Adrenal gland (tissue), 5 donors: Measurements from ENCODE around the gene COL2A1.

ENCODE experiments used
- CTCF ChIP-seq, 6 experiments: fragments of 450-650 bp in 4 of 6; fragments of 200-600 bp in 2 of 6; sonication (generic) in 1 of 6; IDR thresholded peaks; 1 replicate in 5 of 6; 2 replicates in 1 of 6; pipeline versions ENCODE4 v1.5.1 to v1.8.0; 2016 to 2021; ENCODE audit warnings: antibody characterized with exemption in 6 of 6, mild to moderate bottlenecking in 2 of 6, moderate library complexity in 1 of 6
- POLR2A ChIP-seq, 2 donors: fragments of 450-650 bp; IDR thresholded peaks; one replicate each; pipeline ENCODE4 v1.6.1; 2017; ENCODE audit warnings: antibody characterized with exemption in 2 of 2, mild to moderate bottlenecking in 2 of 2, moderate library complexity in 1 of 2
- donor health status: DM: no; HTN: no; CAD: no.

GRCh38 chr12:48023386-48023785, 19.1 kb upstream of the COL2A1 start:
- TF ChIP-seq CTCF (IDR thresholded peaks at IDR 0.05) = no peak
- no peak for TF ChIP-seq POLR2A (IDR thresholded peaks at IDR 0.05)
